HEK293 (cell line): ENCODE results near the gene C20orf173.

Source experiments
- CTCF ChIA-PET: fragments of 350-600 bp; formaldehyde crosslinking; extraction: SDS; loops from one replicate; lab custom pipeline; 2021; ENCODE audit warnings: antibody characterized with exemption; lab: Yijun Ruan, JAX
- POLR2A ChIA-PET: fragments of 300-600 bp; formaldehyde crosslinking; extraction: SDS; loops from one replicate; lab custom pipeline; 2020; ENCODE audit warnings: antibody characterized with exemption, inconsistent platforms; lab: Yijun Ruan, JAX
- H3K27ac ChIP-seq: fragments of 200-500 bp; sonication (Bioruptor generic); 2 replicates; pipeline ENCODE4 v1.5.1; 2014; ENCODE audit warnings: low read depth, low read length, control low read depth, inconsistent platforms; ENCODE audit errors: extremely low read depth
- H3K36me3 ChIP-seq, 2 experiments: fragments of 200-500 bp in 1 of 2; sonication (Bioruptor generic) in 1 of 2; 1 replicate in 1 of 2; 2 replicates in 1 of 2; pipeline ENCODE4 v1.5.1; 2014 to 2017; ENCODE audit warnings: inconsistent platforms in 2 of 2, low read length in 2 of 2; ENCODE audit not compliant: control insufficient read depth in 2 of 2, insufficient read depth in 1 of 2
- H3K4me1 ChIP-seq: fragments of 200-500 bp; sonication (Bioruptor generic); 2 replicates; pipeline ENCODE4 v1.5.1; 2014; ENCODE audit warnings: mild to moderate bottlenecking, low read length, inconsistent platforms; ENCODE audit not compliant: control insufficient read depth, insufficient read depth
- H3K4me3 ChIP-seq: 2 replicates; pipeline ENCODE4 v1.5.1; 2011; ENCODE audit warnings: low read depth, mild to moderate bottlenecking, control low read depth, low read length, moderate library complexity
- H3K9me3 ChIP-seq: fragments of 200-500 bp; sonication (Bioruptor generic); 2 replicates; pipeline ENCODE4 v1.5.1; 2014; ENCODE audit warnings: low read depth, low read length, inconsistent platforms; ENCODE audit not compliant: control insufficient read depth, insufficient read depth
- BCL11B ChIP-seq: fragments of 450-650 bp; formaldehyde crosslinking; IDR thresholded peaks from 2 replicates; pipeline ENCODE4 v1.5.1; 2016; ENCODE audit warnings: low read depth, missing biosample characterization, missing genetic modification characterization
- HOXA7 ChIP-seq: sonication (generic); formaldehyde crosslinking; IDR thresholded peaks from 2 replicates; pipeline ENCODE4 v1.8.1; 2022; ENCODE audit warnings: missing genetic modification reagents, borderline replicate concordance
- IKZF3 ChIP-seq: fragments of 450-650 bp; IDR thresholded peaks from 2 replicates; pipeline ENCODE4 v1.5.0; 2018; ENCODE audit warnings: missing biosample characterization, mild to moderate bottlenecking, missing genetic modification characterization, moderate library complexity
- KLF9 ChIP-seq: fragments of 450-650 bp; formaldehyde crosslinking; IDR thresholded peaks from 2 replicates; pipeline ENCODE4 v1.5.1; 2016; ENCODE audit warnings: missing biosample characterization, missing genetic modification characterization, low read depth
- MYNN ChIP-seq: fragments of 450-650 bp; formaldehyde crosslinking; IDR thresholded peaks from 2 replicates; pipeline ENCODE4 v1.5.1; 2016; ENCODE audit warnings: missing biosample characterization, missing genetic modification characterization, borderline replicate concordance
- OVOL3 ChIP-seq: fragments of 450-650 bp; formaldehyde crosslinking; IDR thresholded peaks from 2 replicates; pipeline ENCODE4 v1.5.1; 2016; ENCODE audit warnings: missing biosample characterization, missing genetic modification characterization
- PRDM1 ChIP-seq: fragments of 450-650 bp; formaldehyde crosslinking; IDR thresholded peaks from 2 replicates; pipeline ENCODE4; 2016; ENCODE audit warnings: missing biosample characterization, missing genetic modification characterization
- PRDM10 ChIP-seq: fragments of 450-650 bp; formaldehyde crosslinking; IDR thresholded peaks from 2 replicates; pipeline ENCODE4 v1.5.1; 2016; ENCODE audit warnings: missing biosample characterization, missing genetic modification characterization
- TCF7L2 ChIP-seq: IDR thresholded peaks from 2 replicates; pipeline ENCODE4 v1.6.1; 2011; ENCODE audit warnings: low read depth, mild to moderate bottlenecking, inconsistent platforms, low read length, moderate library complexity, borderline replicate concordance
- TRIM28 ChIP-seq: IDR thresholded peaks from 2 replicates; pipeline ENCODE4 v1.6.1; 2011; ENCODE audit warnings: low read length, control low read depth, borderline replicate concordance
- WT1 ChIP-seq: fragments of 450-650 bp; formaldehyde crosslinking; IDR thresholded peaks from 2 replicates; pipeline ENCODE4 v1.5.1; 2016; ENCODE audit warnings: missing biosample characterization, missing genetic modification characterization
- ZBTB21 ChIP-seq: fragments of 450-650 bp; formaldehyde crosslinking; IDR thresholded peaks from 2 replicates; pipeline ENCODE4 v1.5.1; 2017; ENCODE audit warnings: missing biosample characterization, missing genetic modification characterization
- ZFP37 ChIP-seq: fragments of 450-650 bp; formaldehyde crosslinking; IDR thresholded peaks from 2 replicates; pipeline ENCODE4 v1.5.1; 2016; ENCODE audit warnings: missing biosample characterization, missing genetic modification characterization
- ZFP41 ChIP-seq: fragments of 450-650 bp; formaldehyde crosslinking; IDR thresholded peaks from 2 replicates; pipeline ENCODE4 v1.5.1; 2016; ENCODE audit warnings: missing biosample characterization, missing genetic modification characterization, borderline replicate concordance
- ZNF155 ChIP-seq: fragments of 450-650 bp; formaldehyde crosslinking; IDR thresholded peaks from 2 replicates; pipeline ENCODE4 v1.5.1; 2016; ENCODE audit warnings: missing biosample characterization, missing genetic modification characterization
- ZNF2 ChIP-seq: fragments of 450-650 bp; formaldehyde crosslinking; IDR thresholded peaks from 2 replicates; pipeline ENCODE4 v1.5.1; 2016; ENCODE audit warnings: missing biosample characterization, missing genetic modification characterization
- ZNF248 ChIP-seq: fragments of 450-650 bp; formaldehyde crosslinking; IDR thresholded peaks from 2 replicates; pipeline ENCODE4 v1.5.1; 2017; ENCODE audit warnings: missing biosample characterization, missing genetic modification characterization
- ZNF266 ChIP-seq: fragments of 450-650 bp; formaldehyde crosslinking; IDR thresholded peaks from 2 replicates; pipeline ENCODE4 v1.5.1; 2016; ENCODE audit warnings: missing biosample characterization, missing genetic modification characterization, low read depth
- ZNF398 ChIP-seq: fragments of 450-650 bp; formaldehyde crosslinking; IDR thresholded peaks from 2 replicates; pipeline ENCODE4 v1.5.1; 2017; ENCODE audit warnings: missing biosample characterization, missing genetic modification characterization
- ZNF513 ChIP-seq: fragments of 450-650 bp; IDR thresholded peaks from 2 replicates; pipeline ENCODE4 v1.5.1; 2018; ENCODE audit warnings: missing biosample characterization, missing genetic modification characterization
- ZNF529 ChIP-seq: fragments of 450-650 bp; formaldehyde crosslinking; IDR thresholded peaks from 2 replicates; pipeline ENCODE4 v1.5.1; 2017; ENCODE audit warnings: missing genetic modification characterization, missing biosample characterization; ENCODE audit not compliant: insufficient replicate concordance
- ZNF560 ChIP-seq: fragments of 450-650 bp; formaldehyde crosslinking; IDR thresholded peaks from 2 replicates; pipeline ENCODE4 v1.5.1; 2017; ENCODE audit warnings: missing biosample characterization, missing genetic modification characterization, borderline replicate concordance
- ZNF561 ChIP-seq: fragments of 450-650 bp; IDR thresholded peaks from 2 replicates; pipeline ENCODE4 v1.5.1; 2018; ENCODE audit warnings: missing biosample characterization, missing genetic modification characterization, borderline replicate concordance
- ZNF610 ChIP-seq: fragments of 450-650 bp; formaldehyde crosslinking; IDR thresholded peaks from 2 replicates; pipeline ENCODE4 v1.5.1; 2016; ENCODE audit warnings: missing biosample characterization, missing genetic modification characterization, borderline replicate concordance
- ZNF677 ChIP-seq: fragments of 450-650 bp; IDR thresholded peaks from 2 replicates; pipeline ENCODE4 v1.5.0; 2018; ENCODE audit warnings: missing biosample characterization, mild to moderate bottlenecking, missing genetic modification characterization, moderate library complexity

C20orf173 gene

GRCh38 chr20:35529552-35529951 lies at the start of gene C20orf173:
C20orf173 (minus strand) TSS chr20:35529652; CDS start chr20:35529373, 279 bp downstream.
- Histone ChIP-seq H3K4me1 (no peaks in the 10 kb centered on the region), H3K4me3 (no peak within 1 kb of the TSS)
- no peak for TF ChIP-seq BCL11B (tag by site-specific recombination)
- TF ChIP-seq MYNN = no peak
- no peak for TF ChIP-seq WT1
- no peak for TF ChIP-seq ZFP41 (tag by site-specific recombination)
- no peak for TF ChIP-seq ZNF513 (tag by site-specific recombination)
- no peak for TF ChIP-seq ZNF2 (tag by site-specific recombination)
- TF ChIP-seq IKZF3 (tag by site-specific recombination) = no peak
- TF ChIP-seq ZNF529 = no peak
- no peak for TF ChIP-seq TRIM28
- TF ChIP-seq TCF7L2 = no peak
- no peak for TF ChIP-seq ZNF560 (tag by site-specific recombination)
- TF ChIP-seq, all 188 proteins: peak for 0
- CTCF ChIA-PET = no interaction called here
- Histone ChIP-seq H3K27ac (no peak within 1 kb of the TSS), H3K9me3 (no peaks in the 10 kb centered on the region), H3K36me3 (no peaks in the 10 kb centered on the region)
- POLR2A ChIA-PET = no interaction called here

GRCh38 chr20:35579196-35579595 lies 49.7 kb upstream of the C20orf173 start:
- CTCF ChIA-PET = no interaction called here
- Histone ChIP-seq H3K4me3 (no peak overlapping the region), H3K27ac (no peak overlapping the region), H3K36me3 (peaks cover 0 to 10% of the 10 kb centered on the region in 2 experiments; a peak in 1 of 3 replicates), H3K4me1 (no peaks in the 10 kb centered on the region), H3K9me3 (no peaks in the 10 kb centered on the region)
- TF ChIP-seq ZNF561 (no peak), HOXA7 (no peak), ZNF677 (tag by site-specific recombination) (no peak), ZNF529 (no peak), KLF9 (tag by site-specific recombination) (no peak), PRDM1 (no peak), ZNF560 (tag by site-specific recombination) (no peak), PRDM10 (tag by site-specific recombination) (no peak), OVOL3 (tag by site-specific recombination) (no peak), ZNF266 (tag by site-specific recombination) (no peak), ZNF248 (tag by site-specific recombination) (no peak), ZBTB21 (tag by site-specific recombination) (no peak), IKZF3 (tag by site-specific recombination) (no peak), ZNF610 (tag by site-specific recombination) (no peak), ZNF398 (tag by site-specific recombination) (no peak), ZNF155 (tag by site-specific recombination) (no peak), ZFP37 (tag by site-specific recombination) (no peak)
- POLR2A ChIA-PET = no interaction called here
